RWPE2 (cell line): Measurements from ENCODE around the gene TNFRSF14.

Experiments
- ATAC-seq: fragments of 200-7000 bp; cut with Tn5 transposase; 3 replicates; pipeline ENCODE4 v1.9.1; 2021; ENCODE audit warnings: low read depth
- DNase-seq: peaks from one replicate; pipeline ENCODE4 v3.0.0-alpha.2; 2020; ENCODE audit warnings: low spot score
- H3K27ac ChIP-seq: fragments of 450-650 bp; 2 replicates; pipeline ENCODE4 v1.5.1; 2017; ENCODE audit warnings: mild to moderate bottlenecking; ENCODE audit not compliant: poor library complexity, severe bottlenecking
- H3K27me3 ChIP-seq: fragments of 250-450 bp; sonication (Bioruptor Pico); 2 replicates; pipeline ENCODE4 v1.5.1; 2021; ENCODE audit warnings: mild to moderate bottlenecking, moderate library complexity; ENCODE audit not compliant: insufficient read depth, poor library complexity, severe bottlenecking
- H3K36me3 ChIP-seq: fragments of 250-450 bp; sonication (Bioruptor Pico); 2 replicates; pipeline ENCODE4 v1.5.1; 2020; ENCODE audit warnings: low read depth, mild to moderate bottlenecking, moderate library complexity
- H3K4me1 ChIP-seq: fragments of 250-450 bp; sonication (Bioruptor Pico); 2 replicates; pipeline ENCODE4 v1.5.1; 2021; ENCODE audit warnings: mild to moderate bottlenecking, moderate library complexity; ENCODE audit not compliant: insufficient read depth, poor library complexity, severe bottlenecking
- H3K4me3 ChIP-seq: fragments of 250-450 bp; sonication (Bioruptor Pico); 2 replicates; pipeline ENCODE4 v1.5.1; 2021; ENCODE audit warnings: mild to moderate bottlenecking, moderate library complexity; ENCODE audit not compliant: severe bottlenecking
- H3K9me3 ChIP-seq: fragments of 250-450 bp; sonication (Bioruptor Pico); 2 replicates; pipeline ENCODE4 v1.5.1; 2021; ENCODE audit warnings: mild to moderate bottlenecking, moderate library complexity; ENCODE audit not compliant: severe bottlenecking
- CTCF ChIP-seq: fragments of 450-650 bp; IDR thresholded peaks from one replicate; pipeline ENCODE4 v1.5.1; 2017; ENCODE audit warnings: mild to moderate bottlenecking, moderate library complexity; ENCODE audit not compliant: poor library complexity, severe bottlenecking

TNFRSF14 gene

GRCh38 chr1:2595261-2595811 is 39.2 kb downstream of the TNFRSF14 start:
- H3K36me3 ChIP-seq: no peaks in the 10 kb centered on the region
- no peak overlapping the region for H3K4me3 ChIP-seq
- H3K27ac ChIP-seq: no peak overlapping the region
- TF ChIP-seq CTCF: no peak
- no peak for ATAC-seq
- H3K9me3 ChIP-seq: no peaks in the 10 kb centered on the region
- DNase-seq: peak; percentile 64
- H3K4me1 ChIP-seq: no peaks in the 10 kb centered on the region
- peaks cover 6% of the 10 kb centered on the region for H3K27me3 ChIP-seq

- Histone ChIP-seq H3K36me3 (no peaks in the 10 kb centered on the region), H3K27ac (no peak overlapping the region), H3K27me3 (peaks cover 9% of the 10 kb centered on the region), H3K4me1 (no peaks in the 10 kb centered on the region), H3K9me3 (no peaks in the 10 kb centered on the region), H3K4me3 (no peak overlapping the region)
- ATAC-seq (no peak), DNase-seq (peak; percentile 63)
- no peak for TF ChIP-seq CTCF
These were observed 39.8 kb downstream of the TNFRSF14 start for GRCh38 chr1:2595812-2596529.

GRCh38 chr1:2596530-2597333 is 40.6 kb downstream of the TNFRSF14 start:
- Histone ChIP-seq H3K4me3 (no peak overlapping the region), H3K4me1 (no peaks in the 10 kb centered on the region), H3K9me3 (no peaks in the 10 kb centered on the region), H3K27me3 (peaks cover 16% of the 10 kb centered on the region), H3K27ac (no peak overlapping the region), H3K36me3 (no peaks in the 10 kb centered on the region)
- ATAC-seq (no peak), DNase-seq (no peak)
- TF ChIP-seq CTCF: no peak

- Histone ChIP-seq H3K4me3 (no peak overlapping the region), H3K27ac (no peak overlapping the region), H3K36me3 (no peaks in the 10 kb centered on the region), H3K4me1 (no peaks in the 10 kb centered on the region), H3K27me3 (peaks cover 19% of the 10 kb centered on the region), H3K9me3 (no peaks in the 10 kb centered on the region)
- no peak for ATAC-seq
- no peak for DNase-seq
- no peak for TF ChIP-seq CTCF
These were observed 41.5 kb downstream of the TNFRSF14 start for GRCh38 chr1:2597441-2598328.
